GM23338 (cell line): ENCODE data around the gene TPI1. TPM values are rescaled to one million over a fixed set of nuclear protein-coding genes. Genes with fewer than 3 reads are reported as not detected.

ENCODE experiments used
- ATAC-seq: fragments of 200-7000 bp; cut with Tn5 transposase; 3 replicates; pipeline ENCODE4 v1.9.1; 2020
- DNase-seq: peaks from one replicate; pipeline ENCODE4 v3.0.0-alpha.2; 2015; ENCODE audit warnings: low spot score
- H2AFZ ChIP-seq: fragments of 200-600 bp; sonication (generic); 2 replicates; pipeline ENCODE4 v1.8.0; 2016; ENCODE audit warnings: antibody characterized with exemption, mild to moderate bottlenecking, moderate library complexity
- H3F3A ChIP-seq: fragments of 200-600 bp; sonication (generic); replicated peaks from 2 replicates; pipeline ENCODE4 v1.8.0; 2017; ENCODE audit warnings: antibody characterized with exemption, mixed run types, low read depth
- H3K27ac ChIP-seq: fragments of 200-600 bp; sonication (generic); 2 replicates; pipeline ENCODE4 v1.6.1; 2016; ENCODE audit warnings: low read depth
- H3K27me3 ChIP-seq: fragments of 200-600 bp; sonication (generic); 2 replicates; pipeline ENCODE4 v1.8.0; 2016; ENCODE audit warnings: mild to moderate bottlenecking, mixed run types, moderate library complexity; ENCODE audit not compliant: insufficient read depth
- H3K36me3 ChIP-seq: fragments of 200-600 bp; sonication (generic); 2 replicates; pipeline ENCODE4 v1.8.0; 2016; ENCODE audit warnings: mild to moderate bottlenecking; ENCODE audit not compliant: insufficient read depth
- H3K4me1 ChIP-seq: fragments of 200-600 bp; sonication (generic); 2 replicates; pipeline ENCODE4 v1.8.0; 2016; ENCODE audit warnings: mild to moderate bottlenecking, moderate library complexity; ENCODE audit not compliant: insufficient read depth
- H3K4me2 ChIP-seq: fragments of 200-600 bp; sonication (generic); 2 replicates; pipeline ENCODE4 v1.7.1; 2017; ENCODE audit warnings: mixed run types
- H3K4me3 ChIP-seq: fragments of 200-600 bp; sonication (generic); 2 replicates; pipeline ENCODE4 v1.6.1; 2016; ENCODE audit warnings: mixed run types
- H3K79me2 ChIP-seq: fragments of 200-600 bp; sonication (generic); replicated peaks from 2 replicates; pipeline ENCODE4 v1.8.0; 2017; ENCODE audit warnings: mild to moderate bottlenecking; ENCODE audit not compliant: insufficient read depth
- H3K9me2 ChIP-seq: fragments of 200-600 bp; sonication (generic); 2 replicates; pipeline ENCODE4 v1.8.0; 2017; ENCODE audit not compliant: insufficient read depth
- H4K20me1 ChIP-seq: fragments of 200-600 bp; sonication (generic); replicated peaks from 2 replicates; pipeline ENCODE4 v1.8.0; 2017; ENCODE audit warnings: mild to moderate bottlenecking; ENCODE audit not compliant: insufficient read depth
- H3K27ac Mint-ChIP-seq: 2 replicates; pipeline ENCODE4 v1.8.0; 2020; ENCODE audit warnings: inconsistent platforms, mild to moderate bottlenecking, moderate library complexity, mixed read lengths
- H3K27me3 Mint-ChIP-seq: 3 replicates; pipeline ENCODE4 v1.8.0; 2022; ENCODE audit warnings: low read depth, mild to moderate bottlenecking, moderate library complexity, mixed read lengths, inconsistent platforms; ENCODE audit not compliant: insufficient read depth, poor library complexity
- H3K36me3 Mint-ChIP-seq: 3 replicates; pipeline ENCODE4 v1.8.0; 2021; ENCODE audit warnings: low read depth, mild to moderate bottlenecking, inconsistent platforms, moderate library complexity, mixed read lengths
- H3K4me1 Mint-ChIP-seq: 3 replicates; pipeline ENCODE4 v1.8.0; 2020; ENCODE audit warnings: mild to moderate bottlenecking, inconsistent platforms, mixed read lengths
- H3K4me3 Mint-ChIP-seq: 3 replicates; pipeline ENCODE4 v1.8.0; 2021; ENCODE audit warnings: moderate library complexity, mild to moderate bottlenecking, inconsistent platforms, mixed read lengths
- H3K9me3 Mint-ChIP-seq: 3 replicates; pipeline ENCODE4 v1.8.0; 2020; ENCODE audit warnings: moderate library complexity, mild to moderate bottlenecking, inconsistent platforms, mixed read lengths
- JUNB ChIP-seq: IDR thresholded peaks from one replicate; pipeline ENCODE4 v1.6.1; 2016; ENCODE audit warnings: antibody characterized with exemption; ENCODE audit not compliant: unreplicated experiment
- NANOG ChIP-seq: IDR thresholded peaks from 2 replicates; pipeline ENCODE4 v1.6.1; 2016; ENCODE audit warnings: antibody characterized with exemption, borderline replicate concordance
- POLR2AphosphoS5 ChIP-seq: IDR thresholded peaks from 2 replicates; pipeline ENCODE4 v1.6.1; 2016; ENCODE audit warnings: antibody characterized with exemption, low read depth
- STAT1 ChIP-seq: IDR thresholded peaks from one replicate; pipeline ENCODE4 v1.6.1; 2016; ENCODE audit warnings: antibody characterized with exemption; ENCODE audit not compliant: unreplicated experiment
- ZNF331 ChIP-seq: fragments of 250-450 bp; sonication (Bioruptor Pico); IDR thresholded peaks from 2 replicates; pipeline ENCODE4 v1.5.0; 2020; ENCODE audit warnings: low read depth, mild to moderate bottlenecking, moderate library complexity
- polyA plus RNA-seq: library from polyadenylated mRNA; unstranded; fragments of >200 nt; fragmentation: Nextera tagmentation; extraction: Ambion mirVana; gene quantifications from 2 replicates; pipeline ENCODE4 v1.2.1, GENCODE V29; 2016
- total RNA-seq: library from RNA; depleted of rRNA; stranded (reverse); fragments of >200 nt; shearing (Covaris generic); gene quantifications from 2 replicates; pipeline ENCODE4 v1.2.3, GENCODE V29; 2014
- TF ChIP-seq, protein P1 (sequence below): fragments of 250-450 bp; sonication (Bioruptor Pico); IDR thresholded peaks from 2 replicates; pipeline ENCODE4 v1.5.0; 2020; ENCODE audit warnings: mild to moderate bottlenecking, moderate library complexity
- TF ChIP-seq, protein P2 (sequence below): IDR thresholded peaks from 2 replicates; pipeline ENCODE4 v1.6.1; 2016; ENCODE audit warnings: antibody characterized with exemption
- TF ChIP-seq, protein P3 (sequence below): IDR thresholded peaks from one replicate; pipeline ENCODE4 v1.6.1; 2018; ENCODE audit warnings: antibody characterized with exemption; ENCODE audit not compliant: unreplicated experiment

Gene TPI1
- total and polyA plus RNA-seq, 2 experiments from 2014 or later, result 737 to 822 TPM

DNA sequence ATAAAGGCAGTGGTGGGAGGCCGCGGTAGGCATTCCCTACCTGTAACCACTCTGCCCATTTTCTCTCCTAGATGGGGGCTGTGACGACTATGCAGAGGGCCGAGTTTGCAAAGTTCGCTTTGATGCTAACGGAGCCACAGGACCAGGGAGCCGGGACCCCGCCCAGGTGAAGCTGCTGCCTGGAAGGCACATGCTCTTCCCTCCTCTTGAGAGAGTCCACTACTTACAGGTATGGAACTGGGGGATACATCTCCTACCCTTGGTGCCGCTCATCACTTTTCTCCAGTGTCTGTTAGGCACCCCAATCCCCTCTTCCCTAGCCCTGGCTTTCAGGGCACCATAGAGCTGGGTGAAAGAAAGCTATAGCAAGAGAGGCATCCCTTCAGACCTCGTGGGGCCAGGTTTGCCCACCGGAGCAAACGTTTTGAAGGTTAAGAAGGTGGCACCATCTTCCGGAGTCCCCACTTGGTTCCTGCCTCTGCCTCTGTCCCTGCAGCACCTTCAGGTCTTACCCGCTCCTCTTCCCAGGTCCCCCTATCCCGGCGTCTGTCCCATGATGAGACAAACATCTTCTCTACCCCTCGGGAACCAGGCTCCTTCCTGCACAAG is 41.1 kb upstream of the TPI1 start:
- DNase-seq, result no peak
- Mint-ChIP-seq H3K9me3 (no peaks in the 10 kb centered on the region), H3K27ac (no peak overlapping the region), H3K4me3 (no peak overlapping the region; the same call in 2 of the 3 replicates), H3K36me3 (peaks cover 21% of the 10 kb centered on the region), H3K4me1 (peaks cover 53% of the 10 kb centered on the region), H3K27me3 (peaks cover 23% of the 10 kb centered on the region)
- Histone ChIP-seq H3K36me3 (0 out of 2 replicates have a peak, but pooled peaks cover 3% of the 10 kb centered on the region), H3F3A (peaks cover 17% of the 10 kb centered on the region), H3K4me3 (no peak overlapping the region), H3K4me1 (peaks cover 40% of the 10 kb centered on the region), H3K9me2 (no peaks in the 10 kb centered on the region), H2AFZ (no peak overlapping the region), H3K27ac (no peak overlapping the region), H4K20me1 (no peaks in the 10 kb centered on the region), H3K27me3 (peaks cover 46% of the 10 kb centered on the region), H3K4me2 (peak overlapping the region; percentile 88; the same call in 1 of the 2 replicates), H3K79me2 (peaks cover 9% of the 10 kb centered on the region)
- TF ChIP-seq, protein P1, sequence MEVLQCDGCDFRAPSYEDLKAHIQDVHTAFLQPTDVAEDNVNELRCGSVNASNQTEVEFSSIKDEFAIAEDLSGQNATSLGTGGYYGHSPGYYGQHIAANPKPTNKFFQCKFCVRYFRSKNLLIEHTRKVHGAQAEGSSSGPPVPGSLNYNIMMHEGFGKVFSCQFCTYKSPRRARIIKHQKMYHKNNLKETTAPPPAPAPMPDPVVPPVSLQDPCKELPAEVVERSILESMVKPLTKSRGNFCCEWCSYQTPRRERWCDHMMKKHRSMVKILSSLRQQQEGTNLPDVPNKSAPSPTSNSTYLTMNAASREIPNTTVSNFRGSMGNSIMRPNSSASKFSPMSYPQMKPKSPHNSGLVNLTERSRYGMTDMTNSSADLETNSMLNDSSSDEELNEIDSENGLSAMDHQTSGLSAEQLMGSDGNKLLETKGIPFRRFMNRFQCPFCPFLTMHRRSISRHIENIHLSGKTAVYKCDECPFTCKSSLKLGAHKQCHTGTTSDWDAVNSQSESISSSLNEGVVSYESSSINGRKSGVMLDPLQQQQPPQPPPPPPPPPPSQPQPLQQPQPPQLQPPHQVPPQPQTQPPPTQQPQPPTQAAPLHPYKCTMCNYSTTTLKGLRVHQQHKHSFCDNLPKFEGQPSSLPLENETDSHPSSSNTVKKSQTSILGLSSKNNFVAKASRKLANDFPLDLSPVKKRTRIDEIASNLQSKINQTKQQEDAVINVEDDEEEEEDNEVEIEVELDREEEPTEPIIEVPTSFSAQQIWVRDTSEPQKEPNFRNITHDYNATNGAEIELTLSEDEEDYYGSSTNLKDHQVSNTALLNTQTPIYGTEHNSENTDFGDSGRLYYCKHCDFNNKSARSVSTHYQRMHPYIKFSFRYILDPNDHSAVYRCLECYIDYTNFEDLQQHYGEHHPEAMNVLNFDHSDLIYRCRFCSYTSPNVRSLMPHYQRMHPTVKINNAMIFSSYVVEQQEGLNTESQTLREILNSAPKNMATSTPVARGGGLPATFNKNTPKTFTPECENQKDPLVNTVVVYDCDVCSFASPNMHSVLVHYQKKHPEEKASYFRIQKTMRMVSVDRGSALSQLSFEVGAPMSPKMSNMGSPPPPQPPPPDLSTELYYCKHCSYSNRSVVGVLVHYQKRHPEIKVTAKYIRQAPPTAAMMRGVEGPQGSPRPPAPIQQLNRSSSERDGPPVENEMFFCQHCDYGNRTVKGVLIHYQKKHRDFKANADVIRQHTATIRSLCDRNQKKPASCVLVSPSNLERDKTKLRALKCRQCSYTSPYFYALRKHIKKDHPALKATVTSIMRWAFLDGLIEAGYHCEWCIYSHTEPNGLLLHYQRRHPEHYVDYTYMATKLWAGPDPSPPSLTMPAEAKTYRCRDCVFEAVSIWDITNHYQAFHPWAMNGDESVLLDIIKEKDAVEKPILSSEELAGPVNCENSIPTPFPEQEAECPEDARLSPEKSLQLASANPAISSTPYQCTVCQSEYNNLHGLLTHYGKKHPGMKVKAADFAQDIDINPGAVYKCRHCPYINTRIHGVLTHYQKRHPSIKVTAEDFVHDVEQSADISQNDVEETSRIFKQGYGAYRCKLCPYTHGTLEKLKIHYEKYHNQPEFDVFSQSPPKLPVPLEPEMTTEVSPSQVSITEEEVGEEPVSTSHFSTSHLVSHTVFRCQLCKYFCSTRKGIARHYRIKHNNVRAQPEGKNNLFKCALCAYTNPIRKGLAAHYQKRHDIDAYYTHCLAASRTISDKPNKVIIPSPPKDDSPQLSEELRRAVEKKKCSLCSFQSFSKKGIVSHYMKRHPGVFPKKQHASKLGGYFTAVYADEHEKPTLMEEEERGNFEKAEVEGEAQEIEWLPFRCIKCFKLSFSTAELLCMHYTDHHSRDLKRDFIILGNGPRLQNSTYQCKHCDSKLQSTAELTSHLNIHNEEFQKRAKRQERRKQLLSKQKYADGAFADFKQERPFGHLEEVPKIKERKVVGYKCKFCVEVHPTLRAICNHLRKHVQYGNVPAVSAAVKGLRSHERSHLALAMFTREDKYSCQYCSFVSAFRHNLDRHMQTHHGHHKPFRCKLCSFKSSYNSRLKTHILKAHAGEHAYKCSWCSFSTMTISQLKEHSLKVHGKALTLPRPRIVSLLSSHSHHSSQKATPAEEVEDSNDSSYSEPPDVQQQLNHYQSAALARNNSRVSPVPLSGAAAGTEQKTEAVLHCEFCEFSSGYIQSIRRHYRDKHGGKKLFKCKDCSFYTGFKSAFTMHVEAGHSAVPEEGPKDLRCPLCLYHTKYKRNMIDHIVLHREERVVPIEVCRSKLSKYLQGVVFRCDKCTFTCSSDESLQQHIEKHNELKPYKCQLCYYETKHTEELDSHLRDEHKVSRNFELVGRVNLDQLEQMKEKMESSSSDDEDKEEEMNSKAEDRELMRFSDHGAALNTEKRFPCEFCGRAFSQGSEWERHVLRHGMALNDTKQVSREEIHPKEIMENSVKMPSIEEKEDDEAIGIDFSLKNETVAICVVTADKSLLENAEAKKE (CRISPR knock-in tag), result no peak
- TF ChIP-seq ZNF331, result no peak
- no peak for TF ChIP-seq JUNB
- no peak for TF ChIP-seq STAT1
- TF ChIP-seq NANOG, result no peak
- no peak for TF ChIP-seq POLR2AphosphoS5
- TF ChIP-seq, protein P2, sequence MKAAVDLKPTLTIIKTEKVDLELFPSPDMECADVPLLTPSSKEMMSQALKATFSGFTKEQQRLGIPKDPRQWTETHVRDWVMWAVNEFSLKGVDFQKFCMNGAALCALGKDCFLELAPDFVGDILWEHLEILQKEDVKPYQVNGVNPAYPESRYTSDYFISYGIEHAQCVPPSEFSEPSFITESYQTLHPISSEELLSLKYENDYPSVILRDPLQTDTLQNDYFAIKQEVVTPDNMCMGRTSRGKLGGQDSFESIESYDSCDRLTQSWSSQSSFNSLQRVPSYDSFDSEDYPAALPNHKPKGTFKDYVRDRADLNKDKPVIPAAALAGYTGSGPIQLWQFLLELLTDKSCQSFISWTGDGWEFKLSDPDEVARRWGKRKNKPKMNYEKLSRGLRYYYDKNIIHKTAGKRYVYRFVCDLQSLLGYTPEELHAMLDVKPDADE, result no peak
- TF ChIP-seq, protein P3, sequence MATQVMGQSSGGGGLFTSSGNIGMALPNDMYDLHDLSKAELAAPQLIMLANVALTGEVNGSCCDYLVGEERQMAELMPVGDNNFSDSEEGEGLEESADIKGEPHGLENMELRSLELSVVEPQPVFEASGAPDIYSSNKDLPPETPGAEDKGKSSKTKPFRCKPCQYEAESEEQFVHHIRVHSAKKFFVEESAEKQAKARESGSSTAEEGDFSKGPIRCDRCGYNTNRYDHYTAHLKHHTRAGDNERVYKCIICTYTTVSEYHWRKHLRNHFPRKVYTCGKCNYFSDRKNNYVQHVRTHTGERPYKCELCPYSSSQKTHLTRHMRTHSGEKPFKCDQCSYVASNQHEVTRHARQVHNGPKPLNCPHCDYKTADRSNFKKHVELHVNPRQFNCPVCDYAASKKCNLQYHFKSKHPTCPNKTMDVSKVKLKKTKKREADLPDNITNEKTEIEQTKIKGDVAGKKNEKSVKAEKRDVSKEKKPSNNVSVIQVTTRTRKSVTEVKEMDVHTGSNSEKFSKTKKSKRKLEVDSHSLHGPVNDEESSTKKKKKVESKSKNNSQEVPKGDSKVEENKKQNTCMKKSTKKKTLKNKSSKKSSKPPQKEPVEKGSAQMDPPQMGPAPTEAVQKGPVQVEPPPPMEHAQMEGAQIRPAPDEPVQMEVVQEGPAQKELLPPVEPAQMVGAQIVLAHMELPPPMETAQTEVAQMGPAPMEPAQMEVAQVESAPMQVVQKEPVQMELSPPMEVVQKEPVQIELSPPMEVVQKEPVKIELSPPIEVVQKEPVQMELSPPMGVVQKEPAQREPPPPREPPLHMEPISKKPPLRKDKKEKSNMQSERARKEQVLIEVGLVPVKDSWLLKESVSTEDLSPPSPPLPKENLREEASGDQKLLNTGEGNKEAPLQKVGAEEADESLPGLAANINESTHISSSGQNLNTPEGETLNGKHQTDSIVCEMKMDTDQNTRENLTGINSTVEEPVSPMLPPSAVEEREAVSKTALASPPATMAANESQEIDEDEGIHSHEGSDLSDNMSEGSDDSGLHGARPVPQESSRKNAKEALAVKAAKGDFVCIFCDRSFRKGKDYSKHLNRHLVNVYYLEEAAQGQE, result no peak
- ATAC-seq, result no peak
